Mammary epithelial cell (primary cell): Measurements from ENCODE around the gene APOC4.

ENCODE experiments used
- CTCF ChIP-seq, 2 donors: IDR thresholded peaks in 1 of 2; conservative IDR thresholded peaks in 1 of 2; 2 replicates each; pipeline ENCODE4 v1.5.1; 2011 to 2012; ENCODE audit warnings: inconsistent platforms in 2 of 2, low read length in 2 of 2, mild to moderate bottlenecking in 2 of 2, control low read depth in 1 of 2, low read depth in 1 of 2; ENCODE audit not compliant: insufficient read depth in 1 of 2; ENCODE audit errors: extremely low read depth in 1 of 2
- EZH2 ChIP-seq: IDR thresholded peaks from 2 replicates; pipeline ENCODE4 v1.6.1; 2012; ENCODE audit warnings: low read length, inconsistent platforms, borderline replicate concordance

GRCh38 chr19:44972802-44973201 lies 30.8 kb downstream of the APOC4 start:
- TF ChIP-seq EZH2 (no peak), CTCF (conservative IDR thresholded peaks at IDR 0.05 in 1 of 2, IDR thresholded peaks at IDR 0.05 in 1 of 2; ENCODE audit: extremely low read depth in 1 of 2, insufficient read depth in 1 of 2, low read depth in 1 of 2, low read length in 2 of 2) (no peak)
